Myocyte (in vitro differentiated cells): ENCODE data around the gene CFDP1. TPM values are rescaled to one million over a fixed set of nuclear protein-coding genes. Genes with fewer than 3 reads are reported as not detected.

Experiments used
- DNase-seq: peaks from one replicate; pipeline ENCODE4 v3.0.0-alpha.2; 2012; ENCODE audit warnings: low read depth
- total RNA-seq: library from RNA; depleted of rRNA; stranded (reverse); fragments of >200 nt; gene quantifications from 2 replicates; pipeline ENCODE4 v1.2.3, GENCODE V29; 2014

CFDP1 gene
- total RNA-seq, 1 donor from 2014 or later: 61.6 TPM

DNA sequence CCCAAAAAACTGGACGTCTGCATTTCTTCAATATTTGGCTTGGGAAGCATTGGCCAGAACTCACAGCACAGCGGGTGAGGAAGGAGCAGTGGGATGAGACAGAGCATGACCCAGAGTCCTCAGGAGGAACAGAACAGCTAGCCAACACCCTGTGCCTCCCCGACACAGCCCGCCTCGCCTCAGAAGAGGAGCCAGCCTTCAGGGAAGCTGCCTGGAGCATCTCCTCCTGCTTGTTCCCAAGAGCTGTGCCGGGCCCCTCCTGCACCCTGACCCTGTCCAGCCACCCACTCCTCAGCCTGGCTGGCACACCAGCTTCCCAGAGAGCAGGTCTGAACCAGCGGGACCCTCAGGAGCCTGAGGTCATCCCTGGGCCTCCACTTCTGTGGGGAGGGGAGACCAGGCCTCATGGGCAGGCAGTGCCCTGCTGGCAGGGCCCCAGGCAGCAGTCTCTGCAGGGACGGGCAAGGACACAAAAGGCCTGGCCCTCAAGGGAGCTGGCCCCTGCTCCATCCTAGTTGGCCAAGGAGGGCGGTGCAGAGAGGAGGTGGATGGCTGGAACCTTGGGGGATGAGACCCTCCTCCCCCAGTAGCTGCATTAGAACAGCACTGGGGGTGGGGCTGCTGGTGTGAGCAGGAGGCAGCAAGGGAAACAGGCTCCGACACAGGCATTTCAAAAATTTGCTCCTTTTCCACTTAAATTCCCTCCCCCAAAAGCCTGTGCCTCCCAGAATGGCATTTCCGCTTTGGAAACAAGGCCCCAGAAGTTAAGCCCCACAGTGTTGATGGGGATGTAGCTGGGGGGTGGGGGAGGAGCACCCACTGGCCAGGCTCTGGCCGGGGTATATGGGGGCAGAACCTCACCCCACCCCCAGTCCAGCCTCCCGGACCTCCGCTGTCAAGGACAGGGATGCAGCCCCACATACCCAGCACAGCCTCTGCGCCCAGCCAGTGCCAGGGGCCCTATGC, 180.1 kb downstream of the CFDP1 start:
- no peak for DNase-seq

DNA sequence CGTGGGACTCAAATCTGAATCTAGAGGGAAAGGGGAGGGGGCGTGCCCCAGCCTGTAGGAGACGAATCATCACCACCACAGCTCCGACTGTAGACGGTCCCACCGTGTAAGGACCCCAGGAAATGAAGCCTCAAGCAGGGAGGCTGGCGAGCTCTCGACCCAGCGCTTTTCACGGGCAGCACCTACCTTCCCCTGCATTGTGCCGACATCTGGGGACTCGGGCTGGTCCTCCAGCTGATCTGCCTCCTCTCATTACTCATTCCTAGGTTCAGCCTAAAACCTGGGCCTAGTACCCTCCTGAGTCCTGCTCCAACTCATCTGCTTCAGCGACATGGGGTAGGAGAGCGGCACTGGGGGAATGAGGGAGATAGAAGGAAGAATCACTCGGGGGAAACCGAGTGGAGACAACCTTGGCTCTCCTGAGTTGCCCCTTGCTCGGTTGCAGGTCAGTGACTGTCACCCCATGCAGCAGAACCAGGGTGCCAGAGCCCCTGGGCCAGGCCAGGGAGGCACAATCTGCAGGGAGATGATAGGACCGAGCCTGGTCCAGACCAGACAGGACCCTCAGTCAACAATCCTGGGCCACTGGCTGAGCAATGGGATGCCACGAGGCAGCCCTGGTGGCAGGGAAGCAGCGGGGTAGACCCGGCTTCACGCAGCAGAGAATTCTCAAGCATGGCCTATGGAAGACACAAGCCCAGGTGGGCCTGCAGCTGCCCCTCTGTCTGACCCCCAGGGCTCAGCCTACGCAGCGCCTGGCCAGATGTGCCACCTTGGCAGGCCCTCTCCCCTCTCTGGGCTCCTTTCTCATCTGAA, 181.0 kb downstream of the CFDP1 start:
- no peak for DNase-seq

DNA sequence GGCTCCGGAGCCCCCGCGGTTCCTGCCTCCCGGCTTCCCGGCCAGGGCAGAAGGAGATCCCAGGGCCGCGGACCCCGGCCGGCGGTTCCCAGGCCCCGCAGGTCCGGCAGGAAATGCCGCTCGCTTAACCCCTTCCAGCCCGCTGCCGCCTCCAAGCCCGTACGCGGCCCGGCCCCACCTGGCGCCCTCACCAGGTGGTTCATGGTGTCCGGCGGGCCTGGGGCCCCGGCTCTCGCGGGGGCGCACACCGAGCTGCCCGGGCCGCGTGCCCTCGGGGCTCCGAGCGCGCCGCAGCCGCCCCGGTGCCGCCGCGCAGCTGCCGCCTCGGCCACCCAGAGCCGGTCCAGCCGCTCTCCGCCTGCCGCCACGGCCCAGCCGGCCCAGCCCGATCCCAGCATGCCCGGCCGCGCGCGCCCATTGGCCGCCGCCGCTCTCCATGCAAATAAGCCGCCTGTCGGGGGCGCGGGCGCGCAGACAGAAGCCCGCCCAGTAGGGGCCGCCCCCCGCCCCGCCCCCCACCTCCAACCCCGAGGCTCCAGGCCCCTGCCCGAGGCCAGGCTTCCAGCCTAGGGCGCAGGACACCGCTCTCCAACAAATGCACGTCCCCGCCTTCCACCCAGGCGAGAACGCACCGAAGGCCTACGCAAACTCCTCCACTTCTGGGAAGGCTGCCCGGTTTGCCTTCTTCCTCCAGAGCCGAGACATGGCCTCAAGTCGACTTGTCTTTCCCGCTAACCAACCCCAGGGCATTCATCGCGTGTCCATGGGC, 181.8 kb downstream of the CFDP1 start, which contains the start of gene BCAR1:
BCAR1 (minus strand) TSS at position 345 of the 769 bp plus-strand sequence; CDS start at position 203, 142 bp downstream.
- DNase-seq: peak; percentile 88

DNA sequence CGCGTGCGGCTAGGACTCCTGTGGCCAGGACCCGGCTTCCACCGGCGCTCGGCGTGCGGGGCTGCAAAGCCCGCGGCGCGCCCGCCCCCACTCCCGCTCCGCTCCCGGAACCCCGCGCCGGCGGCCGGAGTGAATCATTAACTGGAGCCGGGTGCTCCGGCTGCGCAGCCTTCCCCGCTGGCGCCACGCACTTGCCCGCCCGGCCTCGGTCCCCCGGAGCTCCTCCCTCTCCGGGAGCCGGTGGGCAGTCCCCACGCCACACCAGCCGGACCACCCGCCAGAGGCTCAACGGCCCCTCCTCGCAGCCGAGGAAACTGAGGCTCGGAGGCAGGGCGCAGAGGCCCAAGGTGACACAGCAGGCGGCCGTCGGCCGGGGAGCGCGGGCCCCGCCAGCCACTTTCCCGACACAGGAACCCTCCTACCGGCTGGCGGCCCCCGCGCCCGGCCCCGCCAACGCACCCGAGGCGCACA, 182.5 kb downstream of the CFDP1 start:
- peak; percentile 52 for DNase-seq

DNA sequence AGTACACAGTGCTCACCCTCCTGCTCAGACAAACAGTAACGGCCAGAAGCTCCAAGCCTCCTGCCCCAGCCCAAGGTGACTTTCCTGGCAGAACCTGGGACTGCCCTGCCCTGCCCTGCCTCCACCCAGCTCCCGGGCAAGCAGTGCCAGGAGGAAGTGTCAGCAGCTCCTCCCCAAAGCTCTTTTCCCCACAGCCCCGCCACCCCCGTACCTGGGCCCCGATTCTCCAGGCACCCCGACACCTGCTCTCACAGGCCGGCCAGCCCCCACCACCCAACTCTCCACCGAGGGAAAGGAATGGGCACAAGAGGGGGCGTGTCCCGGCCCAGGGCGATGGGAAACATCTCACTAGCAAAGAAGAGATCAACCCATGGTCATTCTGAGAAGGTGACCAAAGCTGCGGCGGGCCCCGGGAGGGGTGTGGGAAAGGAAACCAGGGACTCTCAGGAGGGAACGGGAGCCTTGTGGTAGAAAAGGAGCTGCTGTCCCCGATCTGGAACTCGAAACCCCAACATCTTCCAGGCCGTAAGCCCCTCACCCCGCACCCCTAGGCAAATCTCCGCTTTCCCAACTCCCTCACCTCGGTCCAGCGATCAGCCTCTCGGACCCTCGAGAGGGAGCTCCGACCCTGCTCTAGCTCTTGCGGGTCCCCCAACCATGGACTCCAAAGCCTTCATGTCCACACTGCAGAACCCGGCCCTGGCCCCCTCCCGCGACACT, 183.1 kb downstream of the CFDP1 start:
- no peak for DNase-seq

DNA sequence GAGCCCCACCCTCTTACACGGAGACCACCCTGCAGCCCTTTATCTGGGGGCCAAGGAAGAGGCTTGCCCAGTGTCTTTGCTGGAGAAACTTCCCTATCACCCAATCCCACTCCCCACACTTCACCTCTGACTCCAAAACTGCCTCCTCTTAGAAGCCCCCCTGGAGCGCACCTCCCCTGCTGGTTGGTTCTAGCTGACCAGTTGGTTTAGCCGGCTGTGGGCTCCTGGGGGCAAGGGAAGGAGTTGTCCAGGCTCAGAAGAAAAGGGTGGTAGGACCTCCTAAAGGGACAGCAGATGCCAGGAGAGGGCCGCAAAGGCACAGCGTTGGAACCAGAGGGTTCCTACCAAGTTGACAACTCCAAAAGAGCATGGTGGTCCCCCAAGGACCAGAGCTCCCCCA, 183.9 kb downstream of the CFDP1 start:
- DNase-seq: no peak

DNA sequence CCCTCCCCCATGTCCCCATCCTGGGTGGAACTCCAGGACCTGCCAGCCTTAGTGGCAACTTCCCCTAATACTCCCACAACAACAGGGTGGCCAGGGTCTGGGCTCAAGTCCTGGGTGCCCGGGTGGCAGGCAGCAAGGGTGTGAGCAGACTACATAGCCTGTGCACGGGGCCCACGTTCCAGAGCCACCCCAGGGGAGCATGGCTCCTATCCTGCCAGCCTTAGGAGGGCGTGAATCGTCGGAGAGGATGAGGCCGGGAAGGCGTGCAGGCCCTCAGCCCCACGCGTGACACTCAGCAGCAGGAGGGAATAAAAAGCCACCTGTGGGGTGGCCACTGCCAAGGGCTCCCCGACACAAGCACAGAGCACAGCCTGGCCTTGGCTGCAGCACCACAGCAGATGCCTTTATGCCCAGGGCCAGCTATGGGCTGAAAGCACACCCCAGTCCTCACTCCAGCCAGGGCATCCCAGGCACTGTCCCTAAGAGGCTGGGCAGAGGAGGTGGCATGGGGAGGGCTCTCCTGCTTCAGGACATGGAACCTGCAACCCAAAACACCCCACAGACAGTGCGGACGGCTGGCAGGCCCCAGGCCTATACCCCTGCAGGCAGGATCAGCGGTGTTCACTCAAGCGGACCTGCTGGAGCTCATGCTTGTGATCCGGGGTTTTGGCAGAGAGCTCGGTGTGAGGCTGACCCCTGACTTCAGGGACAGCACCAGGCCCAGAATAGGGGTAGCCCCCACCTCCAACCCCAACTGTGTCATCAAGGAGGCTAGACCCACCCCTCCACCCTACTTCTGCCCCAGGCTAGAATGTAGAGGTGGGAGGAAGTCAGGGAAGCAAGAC, 184.5 kb downstream of the CFDP1 start:
- DNase-seq: no peak

DNA sequence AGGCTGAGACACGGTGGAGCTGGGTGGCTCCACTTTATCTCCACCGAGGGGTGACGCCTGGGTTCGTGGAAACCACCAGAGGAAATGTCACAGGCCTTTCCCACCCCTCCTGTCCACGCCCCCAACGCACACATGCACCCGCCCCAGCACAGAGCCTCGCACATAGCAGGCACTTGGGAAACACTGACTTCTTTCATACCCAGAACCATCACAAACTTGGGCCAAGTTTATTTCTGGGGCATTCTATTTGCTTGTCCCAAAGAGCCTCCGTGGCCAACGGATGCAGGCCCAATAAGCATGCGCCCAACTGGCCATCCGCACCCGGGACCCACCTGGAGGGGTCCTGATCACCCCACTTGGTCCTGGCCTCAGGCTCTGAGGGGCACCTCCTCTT, 185.2 kb downstream of the CFDP1 start:
- DNase-seq: no peak

DNA sequence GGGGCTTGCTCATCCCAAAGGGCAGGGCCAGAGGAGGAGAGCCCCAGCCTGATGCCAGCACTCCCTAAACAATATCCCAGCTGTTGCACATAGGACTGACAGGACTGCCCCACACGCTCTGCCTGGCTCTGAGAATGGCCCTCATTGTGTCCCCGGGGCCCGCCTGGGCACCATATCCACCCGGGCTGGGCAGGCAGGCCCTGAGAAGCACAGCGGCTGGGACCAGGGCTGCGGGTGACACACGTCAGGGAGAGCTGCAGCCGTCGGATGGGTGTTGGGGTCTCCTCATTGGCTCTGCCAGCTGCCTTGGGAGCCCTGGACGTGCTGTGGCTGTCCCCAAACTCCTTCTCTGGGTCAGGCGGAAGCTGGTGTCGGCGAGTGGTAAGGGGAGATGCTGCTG, 186.1 kb downstream of the CFDP1 start:
- no peak for DNase-seq

DNA sequence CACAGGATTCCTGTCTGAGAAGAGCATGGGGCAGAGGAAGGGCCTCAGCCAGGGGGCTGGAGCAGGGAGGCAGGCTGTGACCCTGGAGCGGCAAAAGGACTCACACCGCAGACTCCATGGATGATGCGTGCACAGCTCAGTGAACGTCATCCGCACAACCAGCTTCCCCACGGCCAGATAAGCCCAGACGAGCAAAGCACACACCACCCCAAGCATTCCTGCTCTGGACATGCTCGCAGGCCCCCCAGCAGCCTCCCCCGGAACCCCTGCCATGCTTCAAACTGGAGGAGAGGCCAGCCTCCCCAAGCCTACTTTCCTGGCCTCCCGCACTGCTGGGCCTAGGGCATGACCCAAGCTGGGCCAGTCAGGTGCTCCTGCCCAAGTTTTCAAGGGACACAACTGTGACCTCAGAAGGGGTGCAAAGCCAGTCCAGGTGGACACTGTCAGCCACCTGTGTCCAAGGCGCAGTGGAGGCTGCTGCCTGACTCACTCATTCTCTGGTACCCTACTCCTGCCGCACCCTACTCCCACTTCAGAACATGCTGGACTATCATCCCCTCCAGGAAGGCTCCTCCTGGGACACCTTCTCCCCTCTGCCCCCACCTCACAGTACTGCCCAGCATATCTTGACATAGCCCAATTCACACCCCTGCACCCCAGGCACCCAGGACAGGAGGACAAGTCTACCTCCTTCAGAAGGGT, 186.6 kb downstream of the CFDP1 start:
- DNase-seq: no peak

DNA sequence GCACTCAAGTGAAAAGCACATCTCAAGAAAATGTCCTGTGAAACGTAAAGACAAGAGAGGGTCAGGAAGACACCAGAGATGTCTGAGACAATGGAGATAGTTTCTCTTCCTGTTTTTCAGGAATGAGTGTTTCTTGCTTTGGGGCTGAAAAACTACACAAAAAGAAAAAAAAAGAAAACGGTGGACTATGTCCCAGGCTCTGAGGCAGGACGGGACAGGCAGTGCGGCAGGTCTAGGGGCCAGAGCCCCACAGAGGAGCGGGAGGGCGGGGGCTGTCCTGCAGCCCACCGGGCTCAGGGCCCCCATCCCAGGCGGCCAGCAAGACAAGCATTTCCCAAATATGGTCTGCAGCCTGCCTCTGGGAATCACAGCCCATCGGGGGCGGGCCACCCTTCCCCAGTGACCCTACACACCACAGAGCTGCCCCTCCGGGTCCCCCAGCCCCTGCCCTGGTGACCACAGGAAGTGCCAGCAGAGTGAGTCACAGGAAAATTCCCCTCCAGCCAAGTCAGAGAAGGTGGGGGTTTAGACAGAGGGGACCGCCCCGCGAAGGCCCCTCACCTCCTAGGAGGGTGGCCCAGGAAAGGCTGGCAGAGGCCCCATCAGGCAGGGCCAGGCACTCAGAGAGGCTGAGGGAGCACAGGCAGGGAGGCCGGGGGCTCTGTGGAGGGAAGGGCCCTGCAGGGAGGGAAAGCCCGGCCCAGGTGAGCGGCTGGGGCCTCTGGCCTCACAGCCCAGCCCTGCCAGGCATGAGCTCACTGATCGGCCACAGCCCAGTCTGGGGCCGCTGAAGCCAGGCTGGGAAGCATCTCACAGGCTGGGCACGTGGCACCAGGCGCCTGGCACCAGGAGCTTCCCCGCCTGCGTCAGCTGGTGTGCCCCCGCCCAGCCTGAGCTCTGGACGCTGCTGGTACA, 188.2 kb downstream of the CFDP1 start:
- peak; percentile 98 for DNase-seq

DNA sequence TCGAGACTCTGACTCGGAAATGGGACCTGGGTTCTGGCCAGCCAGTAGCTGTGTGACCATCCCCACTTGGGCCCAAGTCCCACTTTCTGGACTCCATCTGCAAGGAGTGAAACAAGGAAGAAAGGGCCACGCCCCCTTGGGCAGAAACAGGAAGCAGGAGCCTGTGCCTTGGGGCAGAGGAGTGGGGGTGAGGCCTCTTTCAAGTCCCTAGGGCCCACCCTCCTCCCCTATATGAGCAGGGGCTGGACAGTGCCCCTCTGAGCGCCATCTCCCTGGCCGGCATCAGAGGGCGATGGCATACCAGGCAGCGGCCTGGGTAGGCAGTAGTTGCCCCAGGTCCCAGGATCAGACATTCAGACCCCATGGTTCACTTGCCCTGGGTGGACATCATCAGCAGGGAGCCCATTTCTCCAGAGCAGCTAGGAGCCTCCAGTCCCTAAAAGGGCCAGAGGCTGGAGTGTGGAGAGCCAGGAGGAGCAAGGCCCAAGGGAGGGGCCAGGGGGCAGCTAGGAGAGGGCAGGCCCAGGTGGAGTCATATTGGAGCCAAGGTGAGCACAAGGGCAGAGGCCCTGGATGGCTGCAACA, 189.0 kb downstream of the CFDP1 start:
- DNase-seq: no peak

Other genes with a start within 250 kb of the CFDP1 start
- gene CTRB2, start 226.3 kb downstream of the CFDP1 start, total RNA-seq: 2.3 and 6.1 TPM in 2 replicates
- gene CTRB1, start 214.5 kb downstream of the CFDP1 start, total RNA-seq: 3.4 and 4.5 TPM in 2 replicates
- gene BCAR1, start 181.9 kb downstream of the CFDP1 start, total RNA-seq: 104 and 128 TPM in 2 replicates
- 8.2 and 15.0 TPM in 2 replicates for gene TMEM170A, start 31.2 kb upstream of the CFDP1 start, total RNA-seq
- gene CHST6, start 61.9 kb upstream of the CFDP1 start, total RNA-seq: 0.29 and 0.94 TPM in 2 replicates
- not detected in 2 replicates for gene CHST5, start 102.6 kb upstream of the CFDP1 start, total RNA-seq
- gene TMEM231, start 122.7 kb upstream of the CFDP1 start, total RNA-seq: 10.4 and 10.6 TPM in 2 replicates
- gene GABARAPL2, start 132.9 kb upstream of the CFDP1 start, total RNA-seq: 94.1 and 105 TPM in 2 replicates
- 28.9 and 33.4 TPM in 2 replicates for gene ADAT1, start 189.8 kb upstream of the CFDP1 start, total RNA-seq
- gene KARS1, start 214.2 kb upstream of the CFDP1 start, total RNA-seq: 174 and 179 TPM in 2 replicates
- 106 and 111 TPM in 2 replicates for gene TERF2IP, start 214.3 kb upstream of the CFDP1 start, total RNA-seq
- gene CPHXL2, start 243.5 kb upstream of the CFDP1 start, total RNA-seq: not detected in 2 replicates